ENCODE results near the gene TRMT13. TPM values are rescaled to one million over a fixed set of nuclear protein-coding genes. Genes with fewer than 3 reads are reported as not detected.
"Not testable (repeated sequence)": the region's sequence is repeated elsewhere in the genome, so short reads cannot be mapped to it uniquely, and the experiment has no call there.

The TRMT13 gene
- total and polyA plus RNA-seq, 4 experiments from 2014 or later: 12.5 to 45.9 (median 29.3) TPM

DNA sequence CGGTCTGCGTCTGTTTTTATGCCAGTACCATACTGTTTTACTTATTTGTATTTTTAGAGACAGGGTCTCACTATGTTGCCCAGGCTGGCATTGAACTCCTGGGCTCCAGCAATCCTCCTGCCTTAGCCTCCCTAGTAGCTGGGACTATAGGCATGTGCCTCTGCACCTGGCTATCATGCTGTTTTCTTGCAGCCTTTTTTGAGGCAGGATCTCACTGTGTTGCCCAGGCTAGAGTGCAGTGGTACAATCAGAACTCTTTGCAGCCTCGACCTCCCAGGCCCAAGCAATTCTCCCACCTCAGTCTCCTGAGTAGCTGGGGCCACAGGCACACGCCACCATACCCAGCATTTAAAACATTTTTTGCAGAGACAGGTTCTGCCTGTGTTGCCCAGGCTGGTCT lies 50.4 kb downstream of the TRMT13 start:
- no peak overlapping the region for H3K27ac Mint-ChIP-seq
- H3K36me3 Mint-ChIP-seq: peaks cover 0 to 6% of the 10 kb centered on the region in 2 donors
- intact Hi-C loops (cut with micrococcal nuclease): no loop called here
- no peaks in the 10 kb centered on the region for H3K27me3 Mint-ChIP-seq
- H3K4me1 Mint-ChIP-seq: peaks cover 0 to 4% (median 0%) of the 10 kb centered on the region in 4 donors
- H3K4me3 Mint-ChIP-seq: no peak overlapping the region
- Histone ChIP-seq H3K27ac (ENCODE audit: low read depth, low read length) (no peak overlapping the region), H3K9me3 (ENCODE audit: control insufficient read depth in 1 of 2, low read length in 2 of 2) (no peaks in the 10 kb centered on the region), H3K4me1 (ENCODE audit: insufficient read depth, low read length) (no peaks in the 10 kb centered on the region), H3K27me3 (ENCODE audit: insufficient read depth, low read length) (no peaks in the 10 kb centered on the region), H3K4me3 (ENCODE audit: low read length in 2 of 2) (no peak overlapping the region), H3K36me3 (ENCODE audit: insufficient read depth, low read length) (no peaks in the 10 kb centered on the region)
- ChIA-PET CTCF (ENCODE audit: partially characterized antibody) (no interaction called here), POLR2A (ENCODE audit: partially characterized antibody) (no interaction called here)
- peaks cover 0 to 3% (median 0%) of the 10 kb centered on the region in 8 donors for H3K9me3 Mint-ChIP-seq
- no peak for DNase-seq

DNA sequence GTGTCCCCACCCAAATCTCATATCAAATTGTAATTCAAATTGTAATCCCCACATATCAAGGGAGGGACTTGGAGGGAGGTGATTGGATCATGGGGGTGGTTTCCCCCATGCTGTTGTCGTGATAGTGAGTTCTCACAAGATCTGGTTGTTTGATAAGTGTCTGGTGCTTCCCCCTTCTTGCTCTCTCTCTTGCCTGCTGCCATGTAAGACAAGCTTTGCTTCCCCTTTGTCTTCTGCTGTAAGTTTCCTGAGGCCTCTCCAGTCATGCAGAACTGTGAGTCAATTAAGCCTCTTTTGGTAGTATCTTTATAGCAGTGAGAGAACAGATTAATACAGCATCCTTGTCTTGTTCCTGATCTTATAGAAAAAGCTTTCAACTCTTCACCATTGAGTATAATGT lies 51.6 kb downstream of the TRMT13 start:
- Histone ChIP-seq H3K4me1 (ENCODE audit: insufficient read depth, low read length) (no peaks in the 10 kb centered on the region), H3K27me3 (ENCODE audit: insufficient read depth, low read length) (no peaks in the 10 kb centered on the region), H3K36me3 (ENCODE audit: insufficient read depth, low read length) (no peaks in the 10 kb centered on the region), H3K4me3 (ENCODE audit: low read length in 2 of 2) (no peak overlapping the region), H3K9me3 (ENCODE audit: control insufficient read depth in 1 of 2, low read length in 2 of 2) (no peaks in the 10 kb centered on the region), H3K27ac (ENCODE audit: low read depth, low read length) (no peak overlapping the region)
- Mint-ChIP-seq H3K9me3 (peaks cover 0 to 3% (median 0%) of the 10 kb centered on the region in 8 donors), H3K4me1 (peaks cover 0 to 4% (median 0%) of the 10 kb centered on the region in 4 donors), H3K27me3 (no peaks in the 10 kb centered on the region), H3K27ac (no peak overlapping the region), H3K4me3 (no peak overlapping the region), H3K36me3 (peaks cover 0 to 6% of the 10 kb centered on the region in 2 donors)
- CTCF ChIA-PET (ENCODE audit: partially characterized antibody): no interaction called here
- intact Hi-C loops (cut with micrococcal nuclease): no loop called here
- POLR2A ChIA-PET (ENCODE audit: partially characterized antibody): no interaction called here
- no peak for DNase-seq

DNA sequence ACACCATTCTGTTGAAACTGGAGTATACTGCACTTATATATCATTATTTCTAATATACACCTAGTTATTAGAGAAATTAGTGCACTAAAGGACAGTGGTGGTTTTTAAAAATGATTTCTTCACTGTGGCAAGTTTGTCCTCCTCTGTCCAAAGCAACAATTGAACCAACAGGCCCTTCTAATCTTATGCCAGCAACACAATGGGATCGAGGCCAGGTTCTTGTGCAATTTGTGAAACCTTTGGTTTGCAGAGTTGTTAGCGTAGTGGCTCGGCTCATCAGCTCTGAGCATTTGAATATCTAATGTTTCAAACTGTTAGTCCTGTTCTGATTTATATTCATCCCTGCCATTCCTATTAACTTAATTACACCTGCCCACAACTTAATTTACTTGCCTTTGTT lies 54.9 kb downstream of the TRMT13 start:
- H3K27me3 ChIP-seq (ENCODE audit: insufficient read depth, low read length): no peaks in the 10 kb centered on the region
- intact Hi-C loops (cut with micrococcal nuclease): no loop called here
- Mint-ChIP-seq H3K36me3 (peaks cover 11 to 24% of the 10 kb centered on the region in 2 donors), H3K9me3 (peaks cover 0 to under 1% (median 0%) of the 10 kb centered on the region in 8 donors), H3K4me3 (no peak overlapping the region), H3K27ac (no peak overlapping the region), H3K27me3 (no peaks in the 10 kb centered on the region), H3K4me1 (peaks cover 0 to 4% (median 0%) of the 10 kb centered on the region in 4 donors)
- H3K4me1 ChIP-seq (ENCODE audit: insufficient read depth, low read length): no peaks in the 10 kb centered on the region
- no peak overlapping the region for H3K27ac ChIP-seq (ENCODE audit: low read depth, low read length)
- no peaks in the 10 kb centered on the region for H3K36me3 ChIP-seq (ENCODE audit: insufficient read depth, low read length)
- DNase-seq: no peak
- no peak overlapping the region for H3K4me3 ChIP-seq (ENCODE audit: low read length in 2 of 2)
- CTCF ChIA-PET (ENCODE audit: partially characterized antibody): interaction anchor here (1.1 kb wide), 1 partner anchor 9 kb away, joined by 4 read pairs; no protein-coding TSS in a partner anchor
- H3K9me3 ChIP-seq (ENCODE audit: control insufficient read depth in 1 of 2, low read length in 2 of 2): no peaks in the 10 kb centered on the region
- POLR2A ChIA-PET (ENCODE audit: partially characterized antibody): interaction anchor here (1.3 kb wide), 1 partner anchor 13 kb away, joined by 3 read pairs; no protein-coding TSS in a partner anchor

DNA sequence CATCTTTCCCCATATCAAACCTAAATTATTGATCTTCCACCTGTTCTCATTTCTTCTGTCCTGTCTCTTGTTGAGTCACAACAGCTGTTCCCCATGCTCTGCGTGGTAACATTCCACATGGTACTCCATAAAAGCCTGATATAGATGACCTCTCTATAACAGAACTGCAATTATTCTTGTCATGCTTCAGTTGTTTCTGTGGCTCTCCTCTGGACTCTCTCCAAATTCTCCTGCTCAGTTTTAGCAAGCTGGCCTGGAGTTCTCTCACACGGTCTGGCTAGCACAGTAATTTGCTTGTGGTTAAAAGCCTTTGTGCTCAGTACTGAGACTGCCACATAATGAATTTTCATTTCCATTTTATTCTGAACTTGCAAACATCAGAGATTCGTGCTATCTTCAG lies 55.7 kb downstream of the TRMT13 start:
- CTCF ChIA-PET (ENCODE audit: partially characterized antibody): interaction anchor here (1.1 kb wide), 1 partner anchor 8 kb away, joined by 4 read pairs; no protein-coding TSS in a partner anchor
- Mint-ChIP-seq H3K36me3 (peaks cover 15 to 26% of the 10 kb centered on the region in 2 donors), H3K27me3 (no peaks in the 10 kb centered on the region), H3K27ac (no peak overlapping the region), H3K4me1 (peaks cover 0 to 4% (median 0%) of the 10 kb centered on the region in 4 donors), H3K4me3 (no peak overlapping the region), H3K9me3 (no peaks in the 10 kb centered on the region)
- Histone ChIP-seq H3K4me1 (ENCODE audit: insufficient read depth, low read length) (no peaks in the 10 kb centered on the region), H3K27me3 (ENCODE audit: insufficient read depth, low read length) (no peaks in the 10 kb centered on the region), H3K36me3 (ENCODE audit: insufficient read depth, low read length) (no peaks in the 10 kb centered on the region), H3K4me3 (ENCODE audit: low read length in 2 of 2) (no peak overlapping the region), H3K27ac (ENCODE audit: low read depth, low read length) (no peak overlapping the region), H3K9me3 (ENCODE audit: control insufficient read depth in 1 of 2, low read length in 2 of 2) (no peaks in the 10 kb centered on the region)
- no peak for DNase-seq
- intact Hi-C loops (cut with micrococcal nuclease): no loop called here
- POLR2A ChIA-PET (ENCODE audit: partially characterized antibody): no interaction called here

DNA sequence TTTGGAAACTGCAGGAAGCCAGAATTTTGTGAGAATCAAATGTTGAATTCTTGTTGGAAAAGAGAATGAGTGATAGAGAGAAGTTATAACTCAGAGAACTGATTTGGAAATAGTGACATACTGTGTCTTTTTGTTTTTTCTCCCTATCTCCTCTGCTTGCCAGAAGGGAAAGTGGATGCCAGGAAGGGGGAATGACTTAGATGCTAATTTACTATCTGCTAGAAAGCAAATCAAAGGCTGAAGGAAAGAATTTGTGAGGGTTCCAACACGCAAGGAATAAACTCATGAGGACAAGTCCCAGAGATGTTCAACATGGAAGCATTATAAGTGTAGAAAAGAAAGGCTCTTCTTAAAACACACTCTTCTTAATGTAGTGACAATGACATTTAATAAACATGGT lies 65.6 kb downstream of the TRMT13 start:
- no peak overlapping the region for H3K4me3 Mint-ChIP-seq
- CTCF ChIA-PET (ENCODE audit: partially characterized antibody): interaction anchor here (0.7 kb wide), 1 partner anchor 186 kb away, joined by 3 read pairs; no protein-coding TSS in a partner anchor
- no peak overlapping the region for H3K27ac Mint-ChIP-seq
- intact Hi-C loops (cut with micrococcal nuclease): no loop called here
- no peaks in the 10 kb centered on the region for H3K9me3 Mint-ChIP-seq
- Histone ChIP-seq H3K9me3 (ENCODE audit: control insufficient read depth in 1 of 2, low read length in 2 of 2) (no peaks in the 10 kb centered on the region), H3K27ac (ENCODE audit: low read depth, low read length) (no peak overlapping the region), H3K4me1 (ENCODE audit: insufficient read depth, low read length) (no peaks in the 10 kb centered on the region), H3K4me3 (ENCODE audit: low read length in 2 of 2) (no peak overlapping the region), H3K27me3 (ENCODE audit: insufficient read depth, low read length) (no peaks in the 10 kb centered on the region), H3K36me3 (ENCODE audit: insufficient read depth, low read length) (peaks cover 25% of the 10 kb centered on the region)
- no peak for DNase-seq
- POLR2A ChIA-PET (ENCODE audit: partially characterized antibody): no interaction called here
- H3K36me3 Mint-ChIP-seq: peaks cover 65 to 67% of the 10 kb centered on the region in 2 donors
- H3K4me1 Mint-ChIP-seq: peaks cover 0 to 5% (median 1%) of the 10 kb centered on the region in 4 donors
- H3K27me3 Mint-ChIP-seq: no peaks in the 10 kb centered on the region

DNA sequence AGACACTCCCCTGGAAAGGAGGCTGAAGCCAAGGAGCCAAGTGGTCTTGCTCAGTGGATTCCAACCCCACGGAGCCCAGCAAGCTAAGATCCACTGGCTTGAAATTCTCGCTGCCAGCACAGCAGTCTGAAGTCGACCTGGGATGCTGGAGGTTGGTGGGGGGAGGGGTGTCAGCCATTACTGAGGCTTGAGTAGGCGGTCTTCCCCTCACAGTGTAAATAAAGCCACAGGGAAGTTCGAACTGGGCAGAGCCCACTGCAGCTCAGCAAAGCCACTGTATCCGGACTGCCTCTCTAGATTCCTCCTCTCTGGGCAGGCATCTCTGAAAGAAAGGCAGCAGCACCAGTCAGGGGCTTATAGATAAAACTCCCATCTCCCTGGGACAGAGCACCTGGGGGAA lies 67.1 kb downstream of the TRMT13 start:
- DNase-seq; CTCF ChIA-PET (ENCODE audit: partially characterized antibody); H3K9me3 Mint-ChIP-seq; H3K27ac Mint-ChIP-seq; H3K4me1 ChIP-seq (ENCODE audit: insufficient read depth, low read length); H3K27ac ChIP-seq (ENCODE audit: low read depth, low read length); intact Hi-C loops (cut with micrococcal nuclease); H3K4me3 Mint-ChIP-seq; H3K9me3 ChIP-seq (ENCODE audit: control insufficient read depth in 1 of 2, low read length in 2 of 2); H3K27me3 ChIP-seq (ENCODE audit: insufficient read depth, low read length); H3K4me1 Mint-ChIP-seq; H3K4me3 ChIP-seq (ENCODE audit: low read length in 2 of 2); POLR2A ChIA-PET (ENCODE audit: partially characterized antibody); H3K27me3 Mint-ChIP-seq: not testable (repeated sequence)
- peaks cover 25% of the 10 kb centered on the region for H3K36me3 ChIP-seq (ENCODE audit: insufficient read depth, low read length)
- peaks cover 78 to 82% of the 10 kb centered on the region in 2 donors for H3K36me3 Mint-ChIP-seq

Measured in CD4-positive, alpha-beta memory T cell (primary cell).